MM.1S (cell line): ENCODE results near the gene UNKL.

ENCODE experiments used
- CTCF ChIP-seq: fragments of 300-600 bp; sonication (generic); IDR thresholded peaks from 2 replicates; pipeline ENCODE4 v1.5.1; 2016; ENCODE audit warnings: antibody characterized with exemption, low read length, mixed read lengths
- EZH2 ChIP-seq: fragments of 300-600 bp; sonication (generic); optimal IDR thresholded peaks from 2 replicates; pipeline ENCODE3; 2017; ENCODE audit warnings: low read depth, mild to moderate bottlenecking, antibody characterized with exemption, low read length, mixed read lengths
- EZH2phosphoT487 ChIP-seq: fragments of 300-600 bp; sonication (generic); IDR thresholded peaks from 2 replicates; pipeline ENCODE4 v1.6.1; 2018; ENCODE audit warnings: antibody characterized with exemption, low read length

DNA sequence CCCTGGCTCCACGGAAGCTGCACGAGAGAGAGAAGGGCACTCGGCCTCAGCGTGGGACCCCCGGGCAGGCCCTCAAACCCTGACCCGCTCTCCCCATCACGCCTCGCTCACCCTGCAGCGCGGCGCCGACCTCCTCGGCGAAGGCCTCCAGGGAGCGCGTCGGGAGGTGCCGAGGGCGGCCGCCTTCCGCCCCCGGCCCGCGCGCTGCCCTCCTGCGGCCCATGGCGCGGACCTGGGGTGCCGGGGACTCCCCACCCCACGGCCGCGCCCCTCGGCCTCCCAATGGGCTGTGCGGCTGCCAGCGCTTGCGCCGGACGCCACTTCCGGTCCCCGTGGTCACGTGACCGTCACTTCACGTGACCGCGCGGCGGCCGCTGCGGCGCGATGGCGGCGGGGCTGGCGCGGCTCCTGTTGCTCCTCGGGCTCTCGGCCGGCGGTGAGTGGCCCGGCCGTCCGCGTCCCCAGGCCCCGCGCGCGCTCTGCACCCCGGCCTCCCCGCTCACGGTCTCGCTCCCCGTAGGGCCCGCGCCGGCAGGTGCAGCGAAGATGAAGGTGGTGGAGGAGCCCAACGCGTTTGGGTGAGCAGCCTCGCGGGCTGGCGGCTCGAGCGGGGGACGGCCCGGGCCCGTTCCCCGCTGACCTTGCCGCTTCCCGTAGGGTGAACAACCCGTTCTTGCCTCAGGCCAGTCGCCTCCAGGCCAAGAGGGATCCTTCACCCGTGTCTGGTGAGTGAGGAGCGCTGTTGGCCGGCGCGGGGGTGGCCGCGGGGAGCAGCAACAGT lies 62.7 kb downstream of the UNKL start, which contains the start of the genes GNPTG and TSR3:
- TF ChIP-seq CTCF, result no peak
- TF ChIP-seq EZH2, result no peak
- TF ChIP-seq EZH2phosphoT487, result no peak
